HG03097 (cell line): ENCODE results near the gene KIF1C.
"Not testable (repeated sequence)": the region's sequence is repeated elsewhere in the genome, so short reads cannot be mapped to it uniquely, and the experiment has no call there.

Experiments used
- ATAC-seq: cut with Tn5 transposase; IDR thresholded peaks from one replicate; pipeline ENCODE4 v1.9.1; 2021; ENCODE audit not compliant: unreplicated experiment, low FRiP score

Gene KIF1C

DNA sequence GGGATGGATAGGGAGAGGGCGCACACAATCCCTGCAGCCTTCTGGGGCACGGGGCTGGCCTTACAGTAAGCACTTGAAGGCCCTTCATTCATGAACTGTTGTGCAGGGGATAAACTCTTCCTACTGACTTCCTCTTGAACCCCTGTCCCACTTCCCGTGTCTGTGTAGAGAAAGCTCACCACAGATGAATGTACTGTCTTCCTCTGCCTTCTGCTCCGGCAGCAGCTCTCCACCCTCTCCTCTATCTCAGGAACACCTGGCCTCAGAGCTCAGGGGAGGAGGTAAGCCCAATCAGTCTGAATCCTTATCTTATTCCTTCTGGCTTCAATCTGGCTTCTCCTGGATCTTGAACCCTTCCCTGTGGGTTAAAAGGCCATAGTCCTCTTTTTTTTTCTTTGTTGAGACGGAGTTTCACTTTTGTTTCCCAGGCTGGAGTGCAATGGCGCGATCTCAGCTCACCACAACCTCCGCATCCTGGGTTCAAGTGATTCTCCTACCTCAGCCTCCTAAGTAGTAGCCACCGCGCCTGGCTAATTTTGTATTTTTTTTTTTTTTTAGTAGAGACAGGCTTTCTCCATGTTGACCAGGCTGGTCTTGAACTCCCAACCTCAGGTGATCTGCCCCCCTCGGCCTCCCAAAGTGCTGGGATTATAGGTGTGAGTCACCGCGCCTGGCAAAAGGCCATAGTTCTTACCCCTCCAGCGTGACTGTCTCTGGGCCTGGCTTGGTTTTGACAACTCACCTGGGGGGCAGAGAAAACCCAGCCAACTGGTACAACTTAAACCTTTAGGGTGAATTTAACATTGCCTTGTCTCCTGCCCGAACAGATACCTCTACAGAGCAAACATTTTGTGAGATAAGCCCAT lies 44.6 kb downstream of the KIF1C start:
- no peak for ATAC-seq

DNA sequence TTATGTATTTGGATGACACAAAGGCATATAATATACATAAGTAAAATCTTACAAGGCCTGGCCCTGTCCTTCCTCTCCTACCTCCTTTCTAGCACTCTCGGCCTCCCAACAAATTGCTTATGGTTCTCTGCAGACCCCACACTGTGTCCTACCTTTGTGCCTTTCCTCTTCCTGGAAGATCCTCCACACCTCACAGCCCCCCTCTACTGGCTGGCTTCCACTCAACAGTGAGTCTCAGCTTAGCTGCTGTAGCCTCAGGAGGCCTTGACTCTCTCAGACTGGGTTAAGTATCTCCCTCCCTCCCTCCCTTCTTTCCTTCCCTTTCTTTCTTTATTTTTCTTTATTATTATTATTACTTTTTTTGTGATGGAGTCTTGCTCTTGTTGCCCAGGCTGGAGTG lies 45.8 kb downstream of the KIF1C start:
- ATAC-seq, result no peak

DNA sequence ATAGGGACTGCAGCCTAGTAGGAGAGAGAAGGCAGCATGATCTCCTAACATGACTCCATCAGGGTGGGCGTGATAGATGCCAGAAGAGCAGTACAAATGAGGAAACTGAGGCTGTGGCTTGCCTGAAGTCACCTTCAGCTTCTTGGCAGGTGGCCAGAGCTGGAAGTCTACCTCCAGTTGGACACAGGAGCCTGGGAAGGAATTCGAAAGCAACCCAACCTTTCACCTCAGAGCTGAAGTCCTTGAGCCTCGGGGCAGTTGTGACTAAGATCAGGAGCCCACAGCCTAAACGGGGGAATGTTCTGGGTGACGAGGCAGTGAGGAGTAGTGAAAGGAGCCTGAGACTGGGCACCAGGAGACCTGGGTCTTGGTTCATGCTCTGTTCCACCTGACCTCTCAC lies 46.9 kb downstream of the KIF1C start:
- no peak for ATAC-seq

DNA sequence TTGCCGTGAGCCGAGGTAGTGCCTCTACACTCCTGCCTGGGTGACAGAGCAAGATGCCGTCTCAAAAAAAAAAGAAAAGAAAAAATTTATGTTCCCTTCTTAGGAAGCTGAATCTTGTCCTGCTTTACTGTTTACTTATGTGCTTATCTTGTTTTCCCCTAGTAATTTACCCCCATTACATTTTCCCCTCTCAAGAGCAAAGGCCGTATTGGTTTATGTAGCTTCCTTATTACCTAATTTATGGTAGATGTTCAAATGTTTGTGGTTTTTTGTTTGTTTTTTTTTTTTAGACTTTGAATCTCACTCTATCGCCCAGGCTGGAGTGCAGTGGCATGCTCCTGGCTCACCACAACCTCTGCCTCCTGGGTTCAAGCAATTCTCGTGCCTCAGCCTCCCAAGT lies 47.7 kb downstream of the KIF1C start:
- ATAC-seq, result no peak

DNA sequence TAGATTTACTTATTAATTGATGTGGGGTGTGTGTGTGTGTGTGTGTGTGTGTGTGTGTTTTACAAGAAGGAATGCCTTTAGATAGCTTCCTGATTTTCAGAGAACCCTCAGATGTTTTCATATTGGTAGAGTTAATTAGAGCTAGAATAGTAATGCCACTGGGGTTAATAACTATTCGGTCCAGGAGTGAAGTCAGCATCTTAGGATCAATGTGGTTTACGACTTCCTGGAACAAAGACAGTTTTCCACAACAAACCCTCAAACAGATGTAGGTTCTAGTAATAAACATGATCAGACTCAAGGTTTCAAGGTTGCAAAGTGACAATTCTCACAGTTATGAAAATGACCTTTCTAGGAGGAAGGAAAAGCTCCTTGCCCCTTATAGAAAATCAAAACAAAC lies 49.7 kb downstream of the KIF1C start:
- ATAC-seq, result no peak

DNA sequence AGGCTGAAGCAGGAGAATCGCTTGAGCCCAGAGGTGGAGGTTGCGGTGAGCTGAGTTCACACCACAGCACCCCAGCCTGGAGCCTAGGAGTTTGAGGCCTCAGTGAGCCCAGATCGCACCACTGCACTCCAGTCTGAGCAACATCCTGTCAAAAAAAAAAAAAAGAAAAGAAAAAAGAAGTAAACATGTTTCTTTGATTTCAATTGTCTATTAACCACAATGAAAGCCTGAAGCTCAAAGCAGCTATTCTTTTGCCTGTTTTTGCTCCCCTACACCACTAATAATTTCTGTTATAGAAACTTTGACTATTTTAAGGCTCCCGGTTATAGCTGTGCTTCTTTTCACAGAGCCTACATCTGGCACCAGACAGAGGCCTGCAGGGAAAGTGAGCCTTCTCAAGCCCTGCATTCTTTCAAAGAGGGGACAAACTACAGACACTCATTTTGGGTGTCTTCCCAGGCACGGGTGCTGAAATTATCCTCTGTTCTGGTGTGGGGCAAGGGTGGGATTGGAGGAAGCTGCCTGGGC lies 51.6 kb downstream of the KIF1C start:
- ATAC-seq, result no peak

DNA sequence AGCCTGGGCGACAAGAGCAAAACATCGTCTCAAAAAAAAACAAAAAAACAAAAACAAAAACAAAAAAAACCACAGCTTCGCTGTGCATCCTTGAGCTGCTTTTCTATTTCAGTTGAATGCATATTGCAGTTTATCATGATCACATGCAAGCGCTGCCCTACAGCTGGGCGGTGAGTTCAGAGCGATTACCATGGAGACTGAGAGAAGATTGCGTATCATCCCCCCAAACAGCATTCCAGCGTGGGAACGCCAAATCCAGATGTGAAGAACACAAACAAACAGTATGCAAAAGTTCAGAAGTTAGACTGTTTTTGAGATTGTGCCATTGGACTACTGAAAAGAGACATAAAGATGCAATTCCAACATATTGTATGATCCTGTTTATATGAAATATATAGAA lies 52.5 kb downstream of the KIF1C start:
- ATAC-seq, result no peak

DNA sequence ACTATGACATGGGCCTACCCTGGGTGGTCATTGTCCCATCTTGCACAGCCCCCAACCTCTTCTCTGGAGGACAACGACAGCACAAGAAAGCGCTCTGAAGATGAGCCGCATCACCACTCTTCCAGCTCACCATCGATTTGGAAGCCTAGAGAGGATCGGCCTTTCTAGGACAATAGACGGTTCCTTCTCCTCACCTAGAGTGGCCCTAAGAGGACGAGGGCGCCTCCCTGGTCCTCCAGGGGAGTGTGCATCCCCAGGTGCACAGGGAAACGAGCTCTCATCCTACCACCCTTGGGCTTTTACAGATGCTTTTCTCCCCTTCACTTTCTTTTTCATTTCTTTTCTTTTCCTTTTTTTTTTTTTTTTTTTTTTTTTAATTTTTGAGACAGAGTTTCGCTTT lies 57.8 kb downstream of the KIF1C start:
- ATAC-seq, result no peak

DNA sequence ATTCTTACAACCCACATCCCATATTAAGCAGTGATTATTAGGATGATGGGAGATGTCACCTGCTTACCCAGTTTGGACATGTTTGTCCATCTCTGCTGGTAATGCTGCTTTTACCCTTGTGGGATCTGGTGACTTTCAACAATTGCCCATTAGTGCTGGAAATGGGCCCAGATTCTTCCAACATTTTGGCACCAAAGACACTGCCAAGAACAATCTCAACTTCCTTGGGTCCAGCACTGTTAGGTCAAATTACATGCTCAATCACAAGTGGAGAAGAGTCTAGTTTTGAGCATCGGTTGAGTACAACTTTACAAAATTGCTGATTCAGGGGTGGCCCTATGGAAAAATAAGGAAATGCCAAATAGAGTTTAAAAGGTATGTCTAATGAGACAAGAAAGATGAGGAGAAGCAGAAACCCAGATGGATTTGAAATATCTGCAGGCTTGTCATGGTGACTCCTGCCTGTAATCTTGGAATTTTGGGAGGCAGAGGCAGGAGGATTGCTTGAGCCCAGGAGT lies 67.5 kb downstream of the KIF1C start:
- no peak for ATAC-seq

DNA sequence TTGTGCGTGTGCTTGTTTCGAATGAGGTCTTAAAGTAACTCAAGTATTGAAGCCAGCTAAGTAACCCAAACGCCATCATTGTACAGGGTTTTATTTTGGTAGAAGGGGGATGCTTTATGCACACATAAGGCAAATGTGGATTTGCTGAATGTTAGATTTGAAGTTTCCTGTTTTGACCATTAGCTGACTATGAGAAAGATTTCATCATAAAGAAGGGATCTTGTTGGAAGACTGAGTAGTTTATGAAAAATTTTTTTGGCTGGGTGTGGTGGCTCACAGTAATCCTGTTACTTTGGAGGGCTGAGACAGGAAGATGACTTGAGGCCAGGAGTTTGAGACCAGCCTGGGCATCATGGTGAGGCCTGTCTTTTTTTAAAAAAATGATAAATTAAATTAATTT lies 70.5 kb downstream of the KIF1C start:
- ATAC-seq, result no peak

DNA sequence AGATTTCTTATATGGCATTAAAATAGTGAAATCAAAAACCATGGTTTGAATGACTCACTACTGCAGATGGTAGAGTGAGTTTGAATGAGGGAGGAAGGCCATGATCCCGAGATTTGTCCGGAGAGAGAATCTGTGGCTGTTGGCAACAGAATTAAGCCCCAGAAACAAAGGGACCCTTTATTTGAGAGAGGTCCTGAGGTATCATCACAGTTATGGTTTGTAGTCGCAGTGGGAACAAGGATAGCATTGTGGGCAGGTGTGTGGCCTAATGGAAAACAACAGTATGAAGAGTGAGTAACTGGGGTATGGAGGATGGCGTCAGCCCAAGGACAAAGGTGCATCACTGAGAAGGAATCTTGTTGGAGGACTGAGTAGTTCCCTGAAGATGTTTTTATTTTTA lies 72.0 kb downstream of the KIF1C start:
- no peak for ATAC-seq

DNA sequence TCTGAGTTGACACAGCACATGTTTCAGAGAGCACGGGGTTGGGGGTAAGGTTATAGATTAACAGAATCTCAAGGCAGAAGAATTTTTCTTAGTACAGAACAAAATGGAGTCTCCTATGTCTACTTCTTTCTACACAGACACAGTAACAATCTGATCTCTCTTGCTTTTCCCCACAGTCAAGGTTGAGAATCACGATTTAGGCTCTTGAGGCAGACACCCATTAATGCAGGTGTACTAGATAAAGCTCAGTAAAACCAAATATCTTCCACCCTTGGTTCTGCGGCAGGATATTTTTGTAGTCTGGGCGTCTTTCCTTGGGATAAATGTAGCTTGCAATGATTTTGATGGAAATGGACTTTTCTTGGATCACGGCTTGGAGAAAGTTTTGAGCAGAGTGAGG lies 77.7 kb downstream of the KIF1C start:
- ATAC-seq, result not testable (repeated sequence)

DNA sequence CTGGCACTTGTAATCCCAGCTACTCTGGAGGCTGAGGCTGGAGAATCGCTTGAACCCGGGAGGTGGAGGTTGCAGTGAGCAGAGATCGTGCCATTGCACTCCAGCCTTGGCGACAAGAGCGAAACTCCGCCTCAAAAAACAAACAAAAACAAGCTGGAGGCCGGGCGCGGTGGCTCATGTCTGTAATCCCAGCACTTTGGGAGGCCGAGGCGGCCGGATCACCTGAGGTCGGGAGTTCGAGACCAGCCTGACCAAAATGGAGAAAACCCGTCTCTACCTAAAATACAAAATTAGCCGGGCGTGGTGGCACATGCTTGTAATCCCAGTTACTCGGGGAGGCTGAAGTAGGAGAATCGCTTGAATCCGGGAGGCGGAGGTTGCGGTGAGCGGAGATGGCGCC lies 79.5 kb downstream of the KIF1C start:
- not testable (repeated sequence) for ATAC-seq

DNA sequence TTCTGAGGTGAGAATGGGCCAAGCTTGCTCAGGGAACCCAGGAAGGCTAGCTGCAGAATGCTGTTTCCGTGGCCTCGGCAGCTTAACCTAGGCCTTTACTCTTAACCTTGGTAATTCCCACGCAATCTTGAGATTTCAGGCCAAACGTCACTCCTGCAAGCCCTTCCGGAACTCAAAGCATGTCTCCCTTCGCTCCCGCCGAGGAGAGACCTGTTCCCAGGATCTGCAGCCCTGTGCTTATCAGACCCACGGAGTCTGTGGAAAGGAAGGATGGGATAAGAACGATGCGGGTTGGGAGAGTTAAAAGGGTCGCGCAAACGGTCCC lies 80.0 kb downstream of the KIF1C start:
- ATAC-seq, result no peak
